ENCODE measurements around the gene EPHB2. TPM values are rescaled to one million over a fixed set of nuclear protein-coding genes. Genes with fewer than 3 reads are reported as not detected.

Gene EPHB2
- total RNA-seq, 1 donor: 24.9 TPM

DNA sequence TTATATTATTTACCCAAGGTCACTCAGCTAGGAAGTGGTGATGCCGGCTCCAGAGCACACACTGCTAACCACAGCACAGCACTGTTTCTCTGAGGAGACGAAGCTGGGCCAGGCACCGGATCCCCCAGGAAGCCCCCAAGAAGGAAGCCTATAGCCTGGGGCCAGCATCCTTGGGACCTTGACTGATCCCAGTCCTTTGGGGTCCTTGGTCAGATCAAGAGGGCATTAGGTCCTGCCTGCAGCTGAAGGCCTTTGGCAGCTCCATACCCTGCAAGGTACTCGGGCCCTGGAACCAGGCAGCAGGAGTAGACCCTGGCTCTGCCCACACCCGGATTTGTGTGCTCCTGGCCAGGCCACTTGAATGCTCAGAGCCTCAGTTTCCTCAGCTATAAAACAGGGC lies 134.0 kb downstream of the EPHB2 start:
- no peak for DNase-seq (ENCODE audit: low read depth)
- no peak overlapping the region for H3K4me3 ChIP-seq (ENCODE audit: low read depth, low read length)

DNA sequence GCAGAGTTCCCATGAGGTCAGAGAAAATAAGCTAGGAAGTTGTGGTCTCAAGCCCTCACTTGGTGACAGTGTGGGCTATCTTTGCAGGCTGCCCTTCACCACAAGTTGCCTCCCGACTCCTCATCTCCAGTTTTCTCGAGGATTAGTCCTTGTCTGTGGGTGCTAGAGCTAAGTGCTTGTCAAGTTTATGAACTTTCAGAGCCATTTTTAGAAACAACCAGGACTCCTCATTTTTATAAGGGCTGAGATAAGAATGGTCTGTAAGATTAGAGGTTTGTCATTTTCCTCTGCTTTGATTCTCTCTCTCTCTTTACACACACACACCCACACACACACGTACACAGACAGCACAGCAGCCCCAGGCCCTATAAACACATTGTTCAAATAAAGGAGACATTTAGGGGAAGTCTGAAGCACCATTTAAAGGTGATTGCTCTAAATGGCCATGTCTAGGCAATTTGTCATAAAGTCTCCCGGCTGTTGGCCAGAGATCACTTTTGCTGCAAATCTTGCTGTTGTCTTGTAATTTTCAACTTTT lies 134.8 kb downstream of the EPHB2 start:
- no peak overlapping the region for H3K4me3 ChIP-seq (ENCODE audit: low read depth, low read length)
- DNase-seq (ENCODE audit: low read depth): no peak
- TF ChIP-seq, protein P1, sequence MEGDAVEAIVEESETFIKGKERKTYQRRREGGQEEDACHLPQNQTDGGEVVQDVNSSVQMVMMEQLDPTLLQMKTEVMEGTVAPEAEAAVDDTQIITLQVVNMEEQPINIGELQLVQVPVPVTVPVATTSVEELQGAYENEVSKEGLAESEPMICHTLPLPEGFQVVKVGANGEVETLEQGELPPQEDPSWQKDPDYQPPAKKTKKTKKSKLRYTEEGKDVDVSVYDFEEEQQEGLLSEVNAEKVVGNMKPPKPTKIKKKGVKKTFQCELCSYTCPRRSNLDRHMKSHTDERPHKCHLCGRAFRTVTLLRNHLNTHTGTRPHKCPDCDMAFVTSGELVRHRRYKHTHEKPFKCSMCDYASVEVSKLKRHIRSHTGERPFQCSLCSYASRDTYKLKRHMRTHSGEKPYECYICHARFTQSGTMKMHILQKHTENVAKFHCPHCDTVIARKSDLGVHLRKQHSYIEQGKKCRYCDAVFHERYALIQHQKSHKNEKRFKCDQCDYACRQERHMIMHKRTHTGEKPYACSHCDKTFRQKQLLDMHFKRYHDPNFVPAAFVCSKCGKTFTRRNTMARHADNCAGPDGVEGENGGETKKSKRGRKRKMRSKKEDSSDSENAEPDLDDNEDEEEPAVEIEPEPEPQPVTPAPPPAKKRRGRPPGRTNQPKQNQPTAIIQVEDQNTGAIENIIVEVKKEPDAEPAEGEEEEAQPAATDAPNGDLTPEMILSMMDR (IDR thresholded peaks at IDR 0.05; ENCODE audit: insufficient read depth, low read length): no peak

More for the DNA sequence above, 134.0 kb downstream of the EPHB2 start:
- TF ChIP-seq, protein P1 (IDR thresholded peaks at IDR 0.05; ENCODE audit: insufficient read depth, low read length): no peak

DNA sequence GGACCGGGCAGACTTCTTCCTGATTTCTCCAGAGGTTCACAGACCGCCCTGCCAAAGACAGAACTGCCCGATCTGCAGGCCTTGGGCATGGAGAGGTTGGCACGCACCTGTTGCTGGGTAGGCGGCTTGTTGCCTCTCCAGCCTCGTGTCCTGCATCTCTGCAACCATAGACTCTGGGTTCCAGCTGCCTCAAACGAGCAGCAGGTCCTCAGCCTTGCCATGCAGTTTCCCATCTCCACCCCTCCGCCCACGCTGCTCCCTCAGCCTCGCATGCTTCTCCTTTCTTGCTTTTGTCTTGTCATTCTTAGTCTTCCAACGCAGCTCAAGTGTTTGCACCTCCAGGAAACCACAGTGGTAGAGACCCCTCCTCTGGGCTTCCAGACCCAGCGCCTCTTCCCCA lies 135.8 kb downstream of the EPHB2 start:
- TF ChIP-seq, protein P1 (IDR thresholded peaks at IDR 0.05; ENCODE audit: insufficient read depth, low read length): no peak
- DNase-seq (ENCODE audit: low read depth): no peak

DNA sequence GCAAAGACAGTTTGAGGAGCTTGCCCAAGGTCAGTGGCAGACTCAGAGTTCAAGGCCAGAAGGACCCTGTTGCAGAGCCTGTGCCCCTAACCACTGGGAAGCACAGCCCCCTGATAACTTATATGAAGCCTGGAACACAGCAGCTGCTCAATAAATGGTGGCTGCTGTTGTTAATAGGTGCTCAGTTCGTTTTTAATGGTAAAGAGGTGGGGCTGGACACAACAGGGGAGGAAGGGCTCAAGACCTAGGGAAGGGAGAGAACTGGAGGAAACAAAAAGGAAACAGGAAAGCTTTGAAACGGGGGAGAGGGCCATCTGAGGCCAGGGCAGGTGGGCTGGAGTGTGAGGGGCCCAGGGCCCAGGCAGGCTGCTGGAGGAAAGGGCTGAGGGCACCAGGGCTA lies 136.6 kb downstream of the EPHB2 start:
- DNase-seq (ENCODE audit: low read depth): no peak
- no peak overlapping the region for H3K4me3 ChIP-seq (ENCODE audit: low read depth, low read length)
- TF ChIP-seq, protein P1 (IDR thresholded peaks at IDR 0.05; ENCODE audit: insufficient read depth, low read length): no peak

More for the DNA sequence above, 135.8 kb downstream of the EPHB2 start:
- no peak overlapping the region for H3K4me3 ChIP-seq (ENCODE audit: low read depth, low read length)

DNA sequence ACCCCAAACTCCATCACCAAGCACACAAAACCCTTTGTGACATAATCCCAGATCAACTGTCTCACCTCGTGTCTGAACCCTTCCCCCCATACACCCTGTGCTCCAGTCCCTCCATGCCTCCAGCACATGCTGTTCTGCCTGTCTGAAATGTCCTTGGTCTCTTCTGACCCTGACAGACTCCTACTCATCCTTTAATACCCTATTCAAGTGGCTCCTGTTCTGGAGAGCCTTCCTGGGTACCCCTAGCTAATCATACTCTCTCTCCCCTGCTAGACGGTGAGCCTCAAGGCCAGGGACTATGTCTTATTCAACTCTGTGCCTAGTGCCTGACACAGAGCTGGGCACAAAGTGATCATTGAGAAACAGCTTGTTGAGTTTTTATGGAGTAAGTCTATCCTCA lies 137.1 kb downstream of the EPHB2 start:
- TF ChIP-seq, protein P1 (IDR thresholded peaks at IDR 0.05; ENCODE audit: insufficient read depth, low read length): no peak
- no peak overlapping the region for H3K4me3 ChIP-seq (ENCODE audit: low read depth, low read length)
- DNase-seq (ENCODE audit: low read depth): no peak

DNA sequence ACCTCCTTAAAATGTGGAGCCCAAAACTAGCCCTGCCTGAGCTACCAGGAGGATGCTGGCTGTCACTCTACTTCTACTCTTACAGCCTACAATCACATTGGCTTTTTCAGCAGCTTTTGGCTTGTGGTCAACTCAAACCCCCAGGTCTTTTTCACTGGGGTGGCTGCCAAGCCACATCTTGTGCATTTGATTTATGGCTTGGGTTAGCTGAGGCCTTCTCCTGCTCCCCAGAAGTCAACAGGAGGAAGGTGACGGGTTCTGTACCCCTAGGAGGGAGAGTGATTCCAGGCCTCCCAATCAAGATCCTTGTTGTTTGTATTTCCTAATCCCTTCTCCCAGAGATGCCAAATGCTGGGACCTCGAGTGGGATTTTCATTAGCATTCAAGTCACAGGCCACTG lies 137.8 kb downstream of the EPHB2 start:
- H3K4me3 ChIP-seq (ENCODE audit: low read depth, low read length): no peak overlapping the region
- DNase-seq (ENCODE audit: low read depth): no peak
- TF ChIP-seq, protein P1 (IDR thresholded peaks at IDR 0.05; ENCODE audit: insufficient read depth, low read length): no peak

DNA sequence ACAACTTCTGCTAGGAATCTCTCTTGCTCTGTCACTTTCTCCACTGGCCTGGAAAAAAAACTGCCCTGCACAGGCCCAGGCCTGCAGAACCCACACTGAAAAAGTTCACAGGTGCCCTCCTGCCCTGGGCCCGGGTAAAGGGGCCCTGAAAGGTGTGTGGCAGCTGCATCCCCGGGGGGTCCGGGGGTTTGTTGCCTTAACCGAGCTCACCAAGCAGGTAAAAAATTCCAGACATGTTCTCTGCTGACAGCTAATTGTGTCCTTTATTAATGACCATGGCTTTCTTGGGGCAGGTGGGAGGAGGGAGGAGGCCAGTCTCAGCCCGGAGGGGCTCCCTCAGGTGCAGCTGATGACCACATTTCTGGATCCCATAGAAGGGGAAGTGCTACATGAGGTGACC lies 139.1 kb downstream of the EPHB2 start:
- no peak for DNase-seq (ENCODE audit: low read depth)
- H3K4me3 ChIP-seq (ENCODE audit: low read depth, low read length): no peak overlapping the region
- TF ChIP-seq, protein P1 (IDR thresholded peaks at IDR 0.05; ENCODE audit: insufficient read depth, low read length): no peak
